WERI-Rb-1 (cell line): ENCODE measurements around the gene TMEM52B.

Source experiments
- DNase-seq: peaks from one replicate; pipeline ENCODE4 v3.0.0-alpha.2; 2020
- H3K27ac ChIP-seq: fragments of 250-450 bp; sonication (Bioruptor Pico); 2 replicates; pipeline ENCODE4 v1.5.1; 2020; ENCODE audit warnings: mild to moderate bottlenecking, moderate library complexity
- H3K27me3 ChIP-seq: fragments of 250-450 bp; sonication (Bioruptor Pico); 2 replicates; pipeline ENCODE4 v1.5.1; 2021; ENCODE audit warnings: mild to moderate bottlenecking, low read depth, moderate library complexity; ENCODE audit not compliant: insufficient read depth, severe bottlenecking
- H3K36me3 ChIP-seq: fragments of 250-450 bp; sonication (Bioruptor Pico); 2 replicates; pipeline ENCODE4 v1.5.1; 2020; ENCODE audit warnings: mild to moderate bottlenecking, moderate library complexity
- H3K4me3 ChIP-seq: 2 replicates; pipeline ENCODE4 v1.5.1; 2011; ENCODE audit warnings: low read depth, mild to moderate bottlenecking, control low read depth, low read length
- H3K9me3 ChIP-seq: fragments of 250-450 bp; sonication (Bioruptor Pico); 2 replicates; pipeline ENCODE4 v1.5.1; 2021; ENCODE audit warnings: mild to moderate bottlenecking, moderate library complexity; ENCODE audit not compliant: severe bottlenecking
- CTCF ChIP-seq: IDR thresholded peaks from 2 replicates; pipeline ENCODE4 v1.5.1; 2011; ENCODE audit warnings: low read depth, mild to moderate bottlenecking, control low read depth, inconsistent platforms, low read length

Gene TMEM52B

GRCh38 chr12:10171973-10172728, 6.7 kb upstream of the TMEM52B start, which contains the start of gene OLR1:
TSS of gene OLR1 (minus strand) at chr12:10172132. CDS start at chr12:10172077, 55 bp downstream.
- Histone ChIP-seq H3K27ac (no peak within 1 kb of the TSS), H3K36me3 (no peaks in the 10 kb centered on the region), H3K27me3 (no peaks in the 10 kb centered on the region), H3K9me3 (no peaks in the 10 kb centered on the region), H3K4me3 (no peak within 1 kb of the TSS)
- no peak for TF ChIP-seq CTCF
- no peak for DNase-seq

GRCh38 chr12:10174986-10175614, 3.7 kb upstream of the TMEM52B start:
- Histone ChIP-seq H3K27me3 (no peaks in the 10 kb centered on the region), H3K4me3 (no peak overlapping the region), H3K9me3 (no peaks in the 10 kb centered on the region), H3K36me3 (no peaks in the 10 kb centered on the region), H3K27ac (no peak overlapping the region)
- TF ChIP-seq CTCF = no peak
- DNase-seq = no peak

GRCh38 chr12:10175846-10176636, 2.8 kb upstream of the TMEM52B start:
- Histone ChIP-seq H3K9me3 (no peaks in the 10 kb centered on the region), H3K36me3 (no peaks in the 10 kb centered on the region), H3K4me3 (no peak overlapping the region), H3K27ac (no peak overlapping the region), H3K27me3 (no peaks in the 10 kb centered on the region)
- DNase-seq = no peak
- TF ChIP-seq CTCF = no peak

- no peak overlapping the region for H3K4me3 ChIP-seq
- no peak for TF ChIP-seq CTCF
- H3K27me3 ChIP-seq = no peaks in the 10 kb centered on the region
- DNase-seq = no peak
- no peaks in the 10 kb centered on the region for H3K36me3 ChIP-seq
- H3K9me3 ChIP-seq = no peaks in the 10 kb centered on the region
- H3K27ac ChIP-seq = no peak overlapping the region
Measured at GRCh38 chr12:10179776-10180181, 947 bp downstream of the TMEM52B start.

GRCh38 chr12:10182354-10183049, 3.7 kb downstream of the TMEM52B start:
- no peak for DNase-seq

More at GRCh38 chr12:10182354-10183049, 3.7 kb downstream of the TMEM52B start:
- no peak overlapping the region for H3K27ac ChIP-seq
- no peak for TF ChIP-seq CTCF
- H3K36me3 ChIP-seq = no peaks in the 10 kb centered on the region
- no peak overlapping the region for H3K4me3 ChIP-seq
- H3K27me3 ChIP-seq = no peaks in the 10 kb centered on the region
- H3K9me3 ChIP-seq = no peaks in the 10 kb centered on the region
